Stimulated activated CD4-positive, alpha-beta T cell treated with anti-CD3 and anti-CD28 coated beads, Interleukin-12 subunit alpha, Interleukin-12 subunit beta, amount 100 ng/mL, for 48 hours (primary cell): ENCODE data around the gene TTC9.
"Not testable (repeated sequence)": the region's sequence is repeated elsewhere in the genome, so short reads cannot be mapped to it uniquely, and the experiment has no call there.

ENCODE experiments used
- DNase-seq, 3 donors: peaks; one replicate each; pipeline ENCODE4 v3.0.0-alpha.2; 2020; ENCODE audit warnings: low read depth in 2 of 3, low spot score in 1 of 3

Gene TTC9

GRCh38 chr14:70671652-70672644, 30.2 kb downstream of the TTC9 start:
- DNase-seq = no peak

GRCh38 chr14:70677341-70677740, 35.6 kb downstream of the TTC9 start:
- no peak for DNase-seq

GRCh38 chr14:70680748-70681147, 39.0 kb downstream of the TTC9 start:
- no peak for DNase-seq

DNA sequence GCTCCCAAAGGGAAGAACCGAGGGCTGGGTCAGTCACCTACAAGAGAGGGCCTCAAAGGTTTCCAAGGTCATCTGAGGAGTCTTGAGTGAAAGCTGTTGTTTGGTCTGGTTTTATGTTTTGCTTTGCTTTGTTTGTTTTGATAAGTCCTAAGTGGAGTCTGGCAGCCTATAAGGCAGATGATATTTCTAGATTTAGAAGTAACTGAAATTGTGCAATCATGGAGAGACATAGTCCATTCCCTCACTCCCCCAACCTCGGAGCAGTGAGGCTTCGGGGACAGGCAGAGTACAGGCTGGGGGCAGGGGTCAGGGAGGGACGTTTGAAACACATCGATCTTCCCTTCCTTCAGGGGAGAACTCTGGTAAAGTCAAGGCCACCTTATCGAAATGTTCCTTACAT, 42.3 kb downstream of the TTC9 start:
- no peak for DNase-seq

- DNase-seq = no peak
Observed at GRCh38 chr14:70685474-70686197, 43.9 kb downstream of the TTC9 start.

- no peak for DNase-seq
Observed at GRCh38 chr14:70692210-70692609, 50.5 kb downstream of the TTC9 start.

GRCh38 chr14:70696026-70696425, 54.3 kb downstream of the TTC9 start:
- no peak for DNase-seq

- no peak for DNase-seq
Observed at GRCh38 chr14:70697701-70698100, 56.0 kb downstream of the TTC9 start.

DNA sequence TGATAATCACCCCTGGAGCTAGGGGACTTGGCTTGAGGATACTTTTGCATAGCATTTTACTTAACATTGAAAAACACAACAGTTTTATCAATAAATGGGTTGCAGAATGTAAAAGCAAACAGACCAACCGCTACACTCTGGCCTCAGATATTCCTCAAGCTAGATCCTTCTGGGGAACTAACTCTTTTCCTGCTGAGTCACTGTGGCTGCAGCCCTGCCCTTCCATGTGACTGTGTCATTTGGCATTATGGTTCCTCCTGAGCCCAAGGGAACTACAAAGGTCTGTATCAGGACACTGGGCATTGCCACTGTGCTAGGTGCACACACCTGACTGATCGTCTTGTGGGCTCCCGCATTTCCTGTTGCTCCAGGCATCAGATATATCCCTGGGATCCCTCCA, 56.6 kb downstream of the TTC9 start:
- no peak for DNase-seq

DNA sequence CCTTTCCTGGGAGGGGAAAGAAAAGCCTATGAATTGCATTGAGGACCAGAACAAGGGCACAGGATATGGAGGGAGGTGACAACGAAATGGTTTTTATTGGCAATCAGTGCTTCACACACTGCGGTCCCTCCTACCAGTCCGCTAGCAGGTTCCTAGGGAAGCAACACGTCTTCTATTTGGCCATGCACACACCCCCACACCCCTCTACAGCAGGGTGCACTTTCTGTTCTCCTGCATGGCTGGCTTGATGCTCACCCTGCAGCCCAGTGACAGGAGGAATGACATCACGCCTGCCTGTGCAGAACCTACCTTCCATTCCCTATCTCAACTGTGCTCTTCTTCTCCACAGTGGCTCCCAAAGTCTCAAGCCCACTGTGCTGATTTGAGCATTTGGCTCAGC, 57.9 kb downstream of the TTC9 start:
- DNase-seq = no peak

DNA sequence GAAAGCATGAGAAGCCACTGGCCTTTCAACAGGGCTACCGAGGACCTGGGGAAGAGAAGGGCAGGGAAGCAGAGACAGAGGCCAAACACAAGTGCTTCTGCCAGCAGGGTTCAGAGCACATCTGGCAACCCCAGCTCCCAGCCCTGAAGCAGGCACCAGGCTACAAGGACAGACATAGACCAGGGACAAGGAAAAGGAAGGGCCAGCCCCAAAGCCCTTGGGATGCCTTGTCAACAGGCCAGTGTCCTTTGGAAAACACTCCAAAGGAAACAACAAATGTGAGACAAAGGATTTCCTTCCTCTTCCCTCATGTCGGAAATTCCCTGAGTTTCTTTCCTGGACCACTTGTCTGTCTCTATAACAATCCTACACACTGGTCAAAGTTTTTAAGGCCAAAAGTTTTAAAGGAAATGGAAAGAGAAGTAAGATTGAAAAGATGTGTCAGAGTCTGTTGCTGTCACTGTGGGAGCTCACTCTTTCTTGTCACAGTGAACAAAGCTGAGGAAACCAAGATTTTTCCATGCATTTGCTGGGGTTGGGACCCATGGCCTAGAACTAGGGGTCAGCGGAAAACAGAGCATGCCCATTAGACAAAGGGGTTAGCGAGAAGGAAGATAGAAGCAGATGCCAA, 59.4 kb downstream of the TTC9 start:
- DNase-seq = no peak

DNA sequence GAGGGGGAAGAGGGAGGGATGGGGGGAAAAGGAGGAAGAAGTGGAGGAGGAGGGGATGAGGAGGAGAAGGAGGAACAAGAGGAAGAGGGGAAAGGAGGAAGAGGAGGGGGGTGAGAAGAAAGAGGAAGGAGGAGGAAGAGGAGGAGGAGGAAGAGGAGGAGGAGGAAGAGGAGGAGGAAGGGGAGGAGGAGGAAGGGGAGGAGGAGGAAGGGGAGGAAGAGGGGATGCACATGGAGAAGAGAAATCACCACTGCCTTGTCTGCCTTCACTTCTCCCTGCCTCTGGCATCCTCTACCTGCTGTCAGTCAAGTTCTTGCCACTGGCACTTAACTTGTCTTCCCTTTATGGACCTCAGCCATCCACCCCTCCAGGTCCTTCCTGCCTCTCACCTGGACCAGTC, 59.9 kb downstream of the TTC9 start:
- DNase-seq = no peak

DNA sequence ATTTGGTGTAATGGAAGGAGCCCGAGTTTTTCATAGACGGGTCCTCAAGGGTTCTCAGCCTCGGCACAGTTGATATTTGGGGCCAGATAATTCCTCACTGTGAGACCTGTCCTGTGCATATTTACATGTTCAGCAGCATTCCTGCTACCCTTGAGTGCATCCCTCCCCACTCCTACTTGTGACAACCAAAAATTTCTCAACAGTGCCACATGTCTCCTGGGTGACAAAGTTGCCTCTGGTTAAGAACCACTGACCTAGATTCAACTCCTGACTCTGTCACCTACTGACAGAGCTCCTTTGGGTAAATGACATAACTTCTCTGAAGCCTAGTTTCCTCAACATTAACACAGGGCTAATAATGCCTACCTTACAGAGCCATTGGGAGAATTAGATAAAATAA, 60.4 kb downstream of the TTC9 start:
- no peak for DNase-seq

GRCh38 chr14:70703621-70704168, 62.0 kb downstream of the TTC9 start:
- DNase-seq = not testable (repeated sequence)

DNA sequence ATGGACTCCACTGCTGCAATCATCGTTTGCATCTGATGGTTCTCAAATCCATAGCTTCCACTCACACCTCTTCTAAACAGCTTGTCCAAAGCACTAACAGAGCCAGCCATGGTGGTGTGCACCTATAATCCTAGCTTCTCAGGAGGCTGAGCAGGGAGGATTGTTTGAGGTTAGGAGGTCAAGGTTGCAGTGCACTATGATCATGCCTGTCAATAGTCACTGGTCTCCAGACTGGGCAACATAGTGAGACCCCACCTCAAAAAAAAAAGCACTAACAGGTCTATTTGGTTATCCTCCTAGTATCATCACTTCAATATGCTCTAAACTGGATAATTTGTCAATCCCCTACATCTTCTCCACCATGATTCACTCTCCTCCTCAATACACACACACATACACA, 63.2 kb downstream of the TTC9 start:
- DNase-seq = no peak

GRCh38 chr14:70706177-70706576, 64.5 kb downstream of the TTC9 start:
- no peak for DNase-seq

DNA sequence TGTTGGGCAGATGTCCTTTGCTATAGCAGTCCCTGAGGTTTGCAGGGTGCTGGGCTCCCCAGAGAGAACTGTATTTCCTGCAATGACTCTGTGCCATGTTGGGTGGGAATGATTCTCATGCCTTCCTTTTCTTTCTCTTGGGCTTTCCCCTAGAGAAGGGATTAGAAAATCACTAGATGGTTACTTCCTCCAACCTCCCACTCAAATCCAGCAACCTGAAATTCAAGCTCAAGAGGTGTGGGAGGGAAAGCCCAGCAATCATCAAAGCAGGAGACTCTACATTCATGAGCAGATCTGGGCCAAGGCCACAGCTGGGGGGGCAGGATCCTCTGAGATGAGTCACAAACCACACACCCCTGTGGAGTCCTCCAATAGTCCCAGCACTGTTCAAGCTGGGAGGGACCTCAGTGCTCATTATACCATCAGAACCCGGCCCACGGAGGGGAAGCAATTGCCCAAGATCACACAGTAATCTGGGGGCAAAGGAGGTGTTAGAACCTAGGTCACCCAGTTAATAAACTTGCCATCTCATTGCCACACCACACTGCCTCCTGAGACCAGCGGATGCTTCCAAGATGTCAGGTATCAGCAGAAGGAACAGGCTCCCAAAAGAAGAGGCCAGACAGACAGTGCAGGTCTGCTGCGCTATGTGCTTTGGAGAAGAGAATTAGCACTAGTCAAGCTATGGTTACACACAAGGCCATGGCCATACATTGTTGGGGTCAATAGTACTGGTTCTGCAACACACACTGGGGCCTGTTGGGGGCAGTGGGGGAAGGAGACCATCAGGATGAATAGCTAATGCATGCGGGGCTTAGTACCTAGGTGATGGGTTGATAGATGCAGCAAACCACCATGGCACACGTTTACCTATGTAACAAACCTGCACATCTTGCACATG, 65.7 kb downstream of the TTC9 start:
- peak in 2 of 3 donors; percentile 1 to 2 for DNase-seq

- no peak for DNase-seq
Observed at GRCh38 chr14:70708717-70709570, 67.2 kb downstream of the TTC9 start.

DNA sequence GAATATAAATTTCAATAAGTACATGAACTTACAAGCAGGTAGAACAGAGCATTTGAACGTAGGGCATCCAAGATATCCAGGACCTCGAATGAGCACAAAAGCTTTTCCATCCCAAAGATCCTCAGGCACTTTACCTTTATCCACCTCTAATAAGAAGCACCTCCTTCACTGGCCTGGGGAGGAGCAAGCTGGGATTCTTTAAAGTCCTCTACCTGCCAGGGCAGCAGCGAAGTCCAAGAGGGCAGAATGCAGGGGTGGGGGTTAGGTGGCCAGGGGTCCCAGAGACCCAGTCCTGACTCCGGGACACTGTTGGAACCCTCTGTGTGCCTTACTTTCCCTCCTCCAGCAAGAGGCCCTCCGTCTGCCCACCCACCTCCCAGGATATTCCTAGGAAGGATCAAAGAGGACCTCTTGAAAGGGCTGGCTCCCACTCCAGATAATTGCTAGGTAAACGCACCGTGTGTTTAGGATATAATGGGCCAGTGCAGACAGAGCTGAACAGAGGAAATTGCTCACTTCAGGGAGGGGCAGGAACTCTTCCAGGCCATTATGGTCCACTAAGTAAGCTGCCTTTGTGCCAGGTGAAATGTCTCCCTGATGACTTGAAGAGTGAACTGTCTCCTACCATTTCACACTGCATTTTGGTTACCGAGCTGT, 68.1 kb downstream of the TTC9 start:
- DNase-seq = no peak
